Panc1 (cell line): ENCODE results near the gene NOP14. TPM values are rescaled to one million over a fixed set of nuclear protein-coding genes. Genes with fewer than 3 reads are reported as not detected.
"Not testable (repeated sequence)": the region's sequence is repeated elsewhere in the genome, so short reads cannot be mapped to it uniquely, and the experiment has no call there.

ENCODE experiments used
- ATAC-seq: fragments of 200-7000 bp; cut with Tn5 transposase; 2 replicates; pipeline ENCODE4 v1.9.1; 2020; ENCODE audit warnings: mild to moderate bottlenecking, moderate library complexity
- BruUV-seq: library from RNA; stranded (reverse); fragments of 400-500 nt; replicated peaks from 2 replicates; lab custom pipeline; 2021; lab: Mats Ljungman, UMichigan
- CTCF ChIA-PET: fragments of 300-600 bp; sonication (Branson Sonifier 250); formaldehyde crosslinking; loops from one replicate; lab custom pipeline; 2022; ENCODE audit warnings: antibody characterized with exemption; lab: Charles Lee
- POLR2A ChIA-PET: fragments of 300-600 bp; sonication (Branson Sonifier 250); formaldehyde crosslinking; loops from one replicate; lab custom pipeline; 2022; ENCODE audit warnings: antibody characterized with exemption; lab: Charles Lee
- DNase-seq: peaks from one replicate; pipeline ENCODE4 v3.0.0-alpha.2; 2010; ENCODE audit warnings: low read depth, low spot score
- H3K27ac ChIP-seq: 2 replicates; pipeline ENCODE4 v1.5.1; 2011; ENCODE audit warnings: mild to moderate bottlenecking, low read length, inconsistent platforms
- H3K27me3 ChIP-seq: fragments of 200-500 bp; sonication (Bioruptor generic); 2 replicates; pipeline ENCODE4 v1.6.0; 2014; ENCODE audit warnings: low read length, inconsistent platforms; ENCODE audit not compliant: control insufficient read depth, insufficient read depth
- H3K36me3 ChIP-seq: fragments of 200-500 bp; sonication (Bioruptor generic); 2 replicates; pipeline ENCODE4 v1.5.1; 2014; ENCODE audit warnings: inconsistent platforms, mild to moderate bottlenecking, low read length, moderate library complexity; ENCODE audit not compliant: control insufficient read depth, insufficient read depth
- H3K4me1 ChIP-seq: 2 replicates; pipeline ENCODE4 v1.5.1; 2011; ENCODE audit warnings: inconsistent platforms, mild to moderate bottlenecking, low read length, moderate library complexity; ENCODE audit not compliant: control insufficient read depth, insufficient read depth
- H3K4me3 ChIP-seq, 2 experiments: 2 replicates each; pipeline ENCODE4 v1.5.1; 2011 to 2012; ENCODE audit warnings: low read depth in 2 of 2, low read length in 2 of 2, mild to moderate bottlenecking in 2 of 2, inconsistent platforms in 1 of 2, moderate library complexity in 1 of 2
- H3K9me3 ChIP-seq: fragments of 200-500 bp; sonication (Bioruptor generic); 2 replicates; pipeline ENCODE4 v1.5.1; 2014; ENCODE audit warnings: low read depth, mild to moderate bottlenecking, inconsistent platforms, low read length, moderate library complexity; ENCODE audit not compliant: control insufficient read depth, insufficient read depth
- POLR2AphosphoS5 ChIP-seq: IDR thresholded peaks from 2 replicates; pipeline ENCODE4 v1.6.1; 2012; ENCODE audit warnings: mild to moderate bottlenecking, low read depth, low read length, moderate library complexity
- SIN3A ChIP-seq: IDR thresholded peaks from 2 replicates; pipeline ENCODE4 v1.6.1; 2012; ENCODE audit warnings: low read depth, mild to moderate bottlenecking, low read length, moderate library complexity, borderline replicate concordance; ENCODE audit not compliant: insufficient read depth
- TCF7L2 ChIP-seq: IDR thresholded peaks from 2 replicates; pipeline ENCODE4 v1.6.1; 2011; ENCODE audit warnings: mild to moderate bottlenecking, low read depth, low read length, inconsistent platforms
- in situ Hi-C: cut with HindIII; loops from 2 replicates; pipeline ENCODE4 v1.10.0; 2016; ENCODE audit warnings: low sequenced_read_pairs, low pct_unique_long_range_greater_than_20kb
- intact Hi-C: fragments of 100-400 bp; cut with micrococcal nuclease; formaldehyde crosslinking; loops from one replicate; pipeline ENCODE4 v1.10.0; 2022; ENCODE audit not compliant: unreplicated experiment
- total RNA-seq: library from RNA; stranded (reverse); gene quantifications from one replicate; pipeline ENCODE4 v1.2.1, GENCODE V29; 2021; ENCODE audit not compliant: unreplicated experiment
- TF ChIP-seq, protein P1 (sequence below): fragments of 450-650 bp; IDR thresholded peaks from 2 replicates; pipeline ENCODE4 v1.5.1; 2017; ENCODE audit warnings: mild to moderate bottlenecking
- TF ChIP-seq, protein P2 (sequence below), 2 experiments: IDR thresholded peaks; 2 replicates each; pipeline ENCODE4 v1.6.1; 2011 to 2012; ENCODE audit warnings: low read depth in 2 of 2, control low read depth in 1 of 2, low read length in 1 of 2, mild to moderate bottlenecking in 1 of 2, moderate library complexity in 1 of 2; ENCODE audit not compliant: insufficient read depth in 1 of 2

NOP14 gene
- total RNA-seq, 1 experiment from 2014 or later = 32.9 TPM

GRCh38 chr4:2946812-2947600, 16.2 kb downstream of the NOP14 start:
- in situ Hi-C loops = no loop called here
- DNase-seq = no peak
- CTCF ChIA-PET = no interaction called here

DNA sequence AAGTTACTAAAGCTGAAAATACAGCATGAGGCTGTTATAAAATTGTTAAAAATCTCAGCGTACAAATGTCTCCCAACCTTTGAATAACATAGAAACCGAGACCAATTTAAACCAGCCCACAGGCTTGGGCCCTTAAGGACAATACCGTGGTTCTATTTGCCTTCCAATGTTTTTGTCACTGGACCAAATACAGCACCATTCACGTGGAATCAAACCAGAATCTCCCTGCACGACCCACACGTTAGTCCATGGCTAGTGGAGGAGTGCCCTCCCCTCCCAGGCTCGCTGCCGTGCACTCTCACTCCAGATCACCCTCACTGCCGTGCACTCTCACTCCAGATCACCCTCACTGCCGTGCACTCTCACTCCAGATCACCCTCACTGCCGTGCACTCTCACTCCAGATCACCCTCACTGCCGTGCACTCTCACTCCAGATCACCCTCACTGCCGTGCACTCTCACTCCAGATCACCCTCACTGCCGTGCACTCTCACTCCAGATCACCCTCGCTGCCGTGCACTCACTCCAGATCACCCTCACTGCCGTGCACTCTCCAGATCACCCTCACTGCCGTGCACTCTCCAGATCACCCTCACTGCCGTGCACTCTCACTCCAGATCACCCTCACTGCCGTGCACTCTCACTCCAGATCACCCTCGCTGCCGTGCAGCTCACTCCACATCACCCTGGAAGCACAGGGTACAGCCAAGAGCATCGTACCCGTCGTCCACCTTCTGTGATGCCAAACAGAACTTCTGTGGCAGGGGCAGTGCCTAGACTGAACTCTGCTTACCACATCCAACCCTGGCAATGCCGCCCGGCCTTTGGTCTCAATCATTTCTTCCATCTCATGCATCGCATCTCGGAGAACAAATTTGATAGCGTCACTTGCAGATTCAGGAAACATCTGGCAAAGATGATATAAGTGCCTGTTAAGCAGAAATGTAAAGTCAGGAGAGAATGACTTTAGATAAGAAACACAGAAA, 17.3 kb downstream of the NOP14 start:
- H3K4me3 ChIP-seq, ATAC-seq, in situ Hi-C loops, H3K9me3 ChIP-seq, H3K27ac ChIP-seq, H3K27me3 ChIP-seq, H3K4me1 ChIP-seq, DNase-seq, BruUV-seq, intact Hi-C loops, CTCF ChIA-PET: not testable (repeated sequence)
- POLR2A ChIA-PET = interaction anchor here (0.6 kb wide), 1 partner anchor 71 kb away, joined by 6 read pairs; no protein-coding TSS in a partner anchor
- H3K36me3 ChIP-seq = peaks cover 14% of the 10 kb centered on the region

More at GRCh38 chr4:2946812-2947600, 16.2 kb downstream of the NOP14 start:
- Histone ChIP-seq H3K4me3 (no peak overlapping the region), H3K9me3 (no peaks in the 10 kb centered on the region), H3K36me3 (peaks cover 14% of the 10 kb centered on the region), H3K4me1 (no peaks in the 10 kb centered on the region), H3K27ac (no peak overlapping the region), H3K27me3 (no peaks in the 10 kb centered on the region)
- no peak for ATAC-seq
- intact Hi-C loops = no loop called here
- no peak for TF ChIP-seq TCF7L2
- BruUV-seq = no TSS peak
- POLR2A ChIA-PET = no interaction called here

GRCh38 chr4:2944586-2945526, 18.4 kb downstream of the NOP14 start:
- Histone ChIP-seq H3K27ac (no peak overlapping the region), H3K4me3 (no peak overlapping the region), H3K4me1 (no peaks in the 10 kb centered on the region), H3K9me3 (no peaks in the 10 kb centered on the region), H3K27me3 (no peaks in the 10 kb centered on the region), H3K36me3 (peaks cover 9% of the 10 kb centered on the region)
- CTCF ChIA-PET = no interaction called here
- TF ChIP-seq, protein P1, sequence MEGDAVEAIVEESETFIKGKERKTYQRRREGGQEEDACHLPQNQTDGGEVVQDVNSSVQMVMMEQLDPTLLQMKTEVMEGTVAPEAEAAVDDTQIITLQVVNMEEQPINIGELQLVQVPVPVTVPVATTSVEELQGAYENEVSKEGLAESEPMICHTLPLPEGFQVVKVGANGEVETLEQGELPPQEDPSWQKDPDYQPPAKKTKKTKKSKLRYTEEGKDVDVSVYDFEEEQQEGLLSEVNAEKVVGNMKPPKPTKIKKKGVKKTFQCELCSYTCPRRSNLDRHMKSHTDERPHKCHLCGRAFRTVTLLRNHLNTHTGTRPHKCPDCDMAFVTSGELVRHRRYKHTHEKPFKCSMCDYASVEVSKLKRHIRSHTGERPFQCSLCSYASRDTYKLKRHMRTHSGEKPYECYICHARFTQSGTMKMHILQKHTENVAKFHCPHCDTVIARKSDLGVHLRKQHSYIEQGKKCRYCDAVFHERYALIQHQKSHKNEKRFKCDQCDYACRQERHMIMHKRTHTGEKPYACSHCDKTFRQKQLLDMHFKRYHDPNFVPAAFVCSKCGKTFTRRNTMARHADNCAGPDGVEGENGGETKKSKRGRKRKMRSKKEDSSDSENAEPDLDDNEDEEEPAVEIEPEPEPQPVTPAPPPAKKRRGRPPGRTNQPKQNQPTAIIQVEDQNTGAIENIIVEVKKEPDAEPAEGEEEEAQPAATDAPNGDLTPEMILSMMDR = no peak
- TF ChIP-seq POLR2AphosphoS5 (no peak), TCF7L2 (no peak), SIN3A (no peak)
- TF ChIP-seq, protein P2, sequence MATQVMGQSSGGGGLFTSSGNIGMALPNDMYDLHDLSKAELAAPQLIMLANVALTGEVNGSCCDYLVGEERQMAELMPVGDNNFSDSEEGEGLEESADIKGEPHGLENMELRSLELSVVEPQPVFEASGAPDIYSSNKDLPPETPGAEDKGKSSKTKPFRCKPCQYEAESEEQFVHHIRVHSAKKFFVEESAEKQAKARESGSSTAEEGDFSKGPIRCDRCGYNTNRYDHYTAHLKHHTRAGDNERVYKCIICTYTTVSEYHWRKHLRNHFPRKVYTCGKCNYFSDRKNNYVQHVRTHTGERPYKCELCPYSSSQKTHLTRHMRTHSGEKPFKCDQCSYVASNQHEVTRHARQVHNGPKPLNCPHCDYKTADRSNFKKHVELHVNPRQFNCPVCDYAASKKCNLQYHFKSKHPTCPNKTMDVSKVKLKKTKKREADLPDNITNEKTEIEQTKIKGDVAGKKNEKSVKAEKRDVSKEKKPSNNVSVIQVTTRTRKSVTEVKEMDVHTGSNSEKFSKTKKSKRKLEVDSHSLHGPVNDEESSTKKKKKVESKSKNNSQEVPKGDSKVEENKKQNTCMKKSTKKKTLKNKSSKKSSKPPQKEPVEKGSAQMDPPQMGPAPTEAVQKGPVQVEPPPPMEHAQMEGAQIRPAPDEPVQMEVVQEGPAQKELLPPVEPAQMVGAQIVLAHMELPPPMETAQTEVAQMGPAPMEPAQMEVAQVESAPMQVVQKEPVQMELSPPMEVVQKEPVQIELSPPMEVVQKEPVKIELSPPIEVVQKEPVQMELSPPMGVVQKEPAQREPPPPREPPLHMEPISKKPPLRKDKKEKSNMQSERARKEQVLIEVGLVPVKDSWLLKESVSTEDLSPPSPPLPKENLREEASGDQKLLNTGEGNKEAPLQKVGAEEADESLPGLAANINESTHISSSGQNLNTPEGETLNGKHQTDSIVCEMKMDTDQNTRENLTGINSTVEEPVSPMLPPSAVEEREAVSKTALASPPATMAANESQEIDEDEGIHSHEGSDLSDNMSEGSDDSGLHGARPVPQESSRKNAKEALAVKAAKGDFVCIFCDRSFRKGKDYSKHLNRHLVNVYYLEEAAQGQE (IDR thresholded peaks at IDR 0.05; ENCODE audit: insufficient read depth in 1 of 2, low read depth in 2 of 2, low read length in 1 of 2) = no peak
- DNase-seq (no peak), ATAC-seq (no peak)
- intact Hi-C loops = no loop called here
- in situ Hi-C loops = no loop called here
- no TSS peak for BruUV-seq
- POLR2A ChIA-PET = interaction anchor here (0.6 kb wide), 1 partner anchor 72 kb away, joined by 6 read pairs; no protein-coding TSS in a partner anchor
